HG02623 (cell line): ENCODE results near the gene MEI1.
"Not testable (repeated sequence)": the region's sequence is repeated elsewhere in the genome, so short reads cannot be mapped to it uniquely, and the experiment has no call there.

ENCODE experiments used
- ATAC-seq: cut with Tn5 transposase; IDR thresholded peaks from one replicate; pipeline ENCODE4 v1.9.1; 2021; ENCODE audit warnings: moderate library complexity; ENCODE audit not compliant: unreplicated experiment

Gene MEI1

DNA sequence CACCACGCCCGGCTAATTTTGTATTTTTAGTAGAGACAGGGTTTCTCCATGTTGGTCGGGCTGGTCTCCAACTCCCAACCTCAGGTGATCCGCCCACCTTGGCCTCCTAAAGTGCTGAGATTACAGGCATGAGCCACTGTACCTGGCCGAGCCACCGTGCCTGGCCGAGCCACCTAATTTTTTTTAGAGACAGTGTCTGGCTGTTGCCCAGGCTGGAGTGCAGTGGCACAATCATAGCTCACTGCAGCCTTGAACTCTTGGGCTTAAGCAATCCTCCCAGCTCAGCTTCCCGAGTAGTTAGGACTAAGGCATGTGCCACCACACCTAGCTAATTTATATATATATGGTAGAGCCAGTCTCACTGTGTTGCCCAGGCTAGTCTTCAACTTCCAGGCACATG, 136.2 kb downstream of the MEI1 start:
- not testable (repeated sequence) for ATAC-seq

- ATAC-seq: no peak
Observed at GRCh38 chr22:41836551-41836950, 137.2 kb downstream of the MEI1 start.

- ATAC-seq: no peak
Observed at GRCh38 chr22:41838842-41839618, 139.7 kb downstream of the MEI1 start.

- ATAC-seq: no peak
Observed at GRCh38 chr22:41840216-41840615, 140.9 kb downstream of the MEI1 start.

DNA sequence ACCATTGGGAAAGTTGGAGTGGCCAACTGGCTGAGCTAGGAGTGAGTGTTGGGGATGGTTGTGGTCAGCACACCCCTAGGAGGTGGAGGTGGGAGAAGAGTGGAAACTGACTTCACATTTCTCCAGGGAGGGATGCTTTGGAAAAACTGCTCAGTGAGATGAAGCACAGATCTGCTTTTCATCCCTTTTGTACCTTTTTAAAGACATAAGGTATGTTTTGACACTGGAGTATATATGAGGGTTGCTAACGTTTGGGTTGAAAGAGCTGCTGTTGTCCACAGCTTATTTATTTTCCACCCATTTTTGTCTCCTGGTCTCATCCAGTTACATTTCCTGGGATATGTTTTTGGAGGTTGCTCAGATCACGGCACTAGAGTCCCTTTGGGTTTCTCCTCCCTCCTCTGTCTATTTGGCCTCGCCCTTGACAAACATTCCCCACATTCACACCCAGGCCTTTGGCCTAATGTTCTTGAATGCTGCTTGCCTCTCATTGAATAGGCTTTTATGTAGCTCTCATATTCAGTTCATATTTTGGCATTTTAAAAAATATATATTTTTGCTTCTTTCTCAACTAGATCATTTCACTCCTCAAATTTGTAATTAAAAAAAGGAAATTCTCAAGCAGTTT, 141.9 kb downstream of the MEI1 start:
- ATAC-seq: no peak

DNA sequence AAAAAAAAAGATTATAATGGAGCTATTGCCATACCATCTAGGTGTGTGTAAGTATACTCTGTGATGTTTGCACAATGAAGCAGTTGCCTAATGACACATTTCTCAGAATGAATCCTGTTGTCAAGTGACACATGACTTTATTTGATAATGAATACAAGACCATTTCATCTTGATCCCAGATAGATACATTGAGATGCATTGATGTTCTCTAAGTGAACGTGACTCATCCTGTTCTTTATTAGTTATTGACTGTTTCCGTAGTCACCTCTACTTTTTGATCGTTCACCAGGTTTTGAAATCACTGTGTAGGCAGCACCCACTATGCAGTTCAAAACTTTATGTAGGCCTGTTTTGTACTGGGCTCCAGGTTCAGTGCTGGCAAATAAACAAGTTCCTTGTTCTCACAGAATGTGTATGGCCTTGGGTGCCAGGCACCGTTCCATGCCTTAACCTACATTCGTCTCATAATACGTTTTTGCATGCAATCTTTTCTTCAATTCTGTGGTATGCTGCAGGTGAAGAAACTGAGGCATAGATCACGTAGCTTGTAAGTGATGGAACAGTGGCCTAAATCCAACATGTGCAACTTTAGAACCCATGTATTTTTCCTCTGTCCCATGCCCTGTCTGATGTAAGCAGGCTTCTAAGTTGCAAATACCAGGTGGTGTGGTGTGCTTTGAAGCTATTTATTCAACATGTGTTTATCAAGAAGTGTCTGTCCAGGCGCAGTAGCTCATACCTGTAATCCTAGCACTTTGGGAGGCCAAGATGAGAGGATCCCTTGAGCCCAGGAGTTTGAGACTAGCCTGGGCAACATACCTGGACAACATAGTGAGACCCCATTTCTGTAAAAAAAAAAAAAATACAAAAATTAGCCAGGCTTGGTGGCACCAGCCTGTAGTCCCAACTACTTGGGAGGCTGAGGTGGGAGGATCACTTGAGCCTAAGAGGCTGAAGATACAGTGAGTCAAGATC, 144.0 kb downstream of the MEI1 start:
- ATAC-seq: no peak

DNA sequence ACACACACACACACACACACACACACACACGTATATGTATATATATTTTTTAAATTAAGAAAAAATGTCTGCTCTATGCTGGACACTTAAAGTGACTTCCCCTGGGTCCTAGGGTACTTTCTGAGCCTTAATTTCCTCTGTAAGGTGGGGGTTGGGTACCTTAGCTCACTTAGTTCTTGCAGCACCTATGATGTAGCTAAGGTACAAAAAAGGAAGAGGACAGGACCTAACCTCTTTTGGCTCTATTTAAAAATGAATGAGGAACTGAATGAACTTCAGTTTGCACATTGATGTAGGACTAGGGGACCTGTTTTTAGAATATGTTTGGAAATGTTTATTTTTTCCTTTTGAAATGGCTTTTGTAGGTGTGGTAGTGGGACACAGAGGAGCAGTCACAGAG, 144.7 kb downstream of the MEI1 start:
- no peak for ATAC-seq

- no peak for ATAC-seq
Observed at GRCh38 chr22:41844513-41844912, 145.2 kb downstream of the MEI1 start.

DNA sequence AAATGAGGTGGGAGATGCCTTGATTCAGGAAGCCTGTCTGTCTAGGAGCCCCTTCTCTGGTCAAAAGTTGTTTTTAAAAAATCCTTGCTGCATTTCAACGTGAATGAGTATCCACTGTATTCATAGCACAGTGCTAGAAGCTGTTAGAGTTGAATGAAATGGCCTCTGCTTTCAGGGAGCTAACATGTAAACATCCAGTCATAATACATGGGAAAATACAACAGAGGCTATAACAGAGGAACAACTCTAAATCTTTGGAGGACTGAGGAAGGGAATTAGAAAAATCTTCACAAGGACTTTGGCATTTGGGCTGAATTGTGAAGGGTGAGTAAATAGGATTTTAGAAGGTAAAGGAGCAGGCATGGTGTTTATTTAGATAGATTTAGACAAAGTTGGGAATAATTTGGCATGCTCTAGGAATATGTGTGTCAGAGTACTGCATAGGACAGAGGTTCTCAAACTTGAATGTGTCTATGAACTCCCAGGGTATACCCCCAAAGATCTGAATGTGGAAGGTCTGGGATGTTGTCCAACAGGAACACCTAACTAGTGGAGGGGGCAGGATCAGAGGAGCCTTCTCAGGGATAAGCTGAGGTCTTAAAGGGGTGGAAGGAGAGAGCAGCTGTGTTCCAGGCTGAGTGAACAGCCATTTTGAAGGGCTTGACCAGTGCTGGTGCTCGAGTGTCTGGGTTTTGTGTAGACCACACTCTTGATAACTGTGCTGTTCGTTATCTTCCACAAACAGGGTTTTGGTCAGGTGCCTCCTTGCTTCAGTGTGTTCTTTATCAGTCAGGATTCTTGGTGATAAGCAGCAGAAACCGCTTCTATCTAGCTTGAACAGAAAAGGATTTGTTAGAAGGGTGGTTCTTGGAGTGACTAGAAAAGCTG, 146.3 kb downstream of the MEI1 start:
- ATAC-seq: no peak

GRCh38 chr22:41846268-41846987, 147.1 kb downstream of the MEI1 start:
- ATAC-seq: no peak

- no peak for ATAC-seq
Observed at GRCh38 chr22:41847300-41847699, 148.0 kb downstream of the MEI1 start.

- ATAC-seq: no peak
Observed at GRCh38 chr22:41848468-41848867, 149.2 kb downstream of the MEI1 start.
